Measurements from ENCODE around the gene MYH1.

Gene MYH1

GRCh38 chr17:10532026-10532425 is 13.7 kb upstream of the MYH1 start:
- Histone ChIP-seq H3K9me3 (replicated peaks in 1 of 11) (no peaks in the 10 kb centered on the region; a peak in 1 of 22 replicates), H3K9ac (no peak overlapping the region), H3K4me3 (no peak overlapping the region), H4K20me1 (no peaks in the 10 kb centered on the region), H3K4me2 (no peak overlapping the region), H3K27me3 (no peaks in the 10 kb centered on the region), H3K4me1 (no peaks in the 10 kb centered on the region), H3K27ac (no peak overlapping the region), H3K36me3 (no peaks in the 10 kb centered on the region)
- no peak for TF ChIP-seq Cebpa-rat (IDR thresholded peaks at IDR 0.05)

- Histone ChIP-seq H3K4me3 (no peak overlapping the region), H3K9me3 (replicated peaks in 1 of 11) (no peaks in the 10 kb centered on the region), H3K27ac (no peak overlapping the region), H3K4me1 (no peaks in the 10 kb centered on the region), H3K36me3 (no peaks in the 10 kb centered on the region), H3K4me2 (no peak overlapping the region), H4K20me1 (no peaks in the 10 kb centered on the region), H3K9ac (no peak overlapping the region), H3K27me3 (no peaks in the 10 kb centered on the region)
- no peak for TF ChIP-seq Cebpa-rat (IDR thresholded peaks at IDR 0.05)
These were observed 9.1 kb upstream of the MYH1 start for GRCh38 chr17:10527419-10527818.

DNA sequence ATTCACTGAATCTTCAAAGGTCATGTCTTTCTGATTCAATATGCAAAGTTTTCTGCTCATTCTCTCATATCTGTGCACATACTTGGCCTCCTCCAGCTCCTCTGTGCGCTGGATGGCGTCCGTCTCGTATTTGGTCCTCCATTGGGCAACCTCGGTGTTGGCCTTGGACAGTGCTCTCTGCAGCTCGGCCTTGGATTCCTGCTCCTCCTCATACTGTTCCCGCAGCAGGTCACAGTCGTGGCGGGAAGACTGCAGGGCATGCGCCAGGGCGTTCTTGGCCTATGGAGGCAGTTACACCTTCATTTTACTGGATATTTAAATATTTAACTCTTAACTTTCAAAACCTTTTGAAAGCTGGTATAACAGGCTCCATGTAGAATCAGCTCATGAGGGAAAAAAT is 8.2 kb upstream of the MYH1 start:
- no peaks in the 10 kb centered on the region for H3K36me3 ChIP-seq
- H3K27me3 ChIP-seq: no peaks in the 10 kb centered on the region
- H3K9me3 ChIP-seq (replicated peaks in 1 of 11): no peaks in the 10 kb centered on the region
- TF ChIP-seq Cebpa-rat (IDR thresholded peaks at IDR 0.05): no peak
- H3K9ac ChIP-seq: no peak overlapping the region
- H3K4me2 ChIP-seq: no peak overlapping the region
- H3K27ac ChIP-seq: no peak overlapping the region
- H4K20me1 ChIP-seq: no peaks in the 10 kb centered on the region
- H3K4me1 ChIP-seq: no peaks in the 10 kb centered on the region
- no peak overlapping the region for H3K4me3 ChIP-seq

GRCh38 chr17:10523064-10523463 is 4.7 kb upstream of the MYH1 start:
- Histone ChIP-seq H3K9me3 (replicated peaks in 1 of 11) (no peaks in the 10 kb centered on the region), H3K27ac (no peak overlapping the region), H3K4me1 (no peaks in the 10 kb centered on the region), H3K9ac (no peak overlapping the region), H3K36me3 (no peaks in the 10 kb centered on the region), H3K4me2 (no peak overlapping the region), H4K20me1 (no peaks in the 10 kb centered on the region), H3K4me3 (no peak overlapping the region), H3K27me3 (no peaks in the 10 kb centered on the region)
- 0 out of 22 replicates have a peak, but pooled peaks of 1 of the 11 experiments have one; percentile 12 for TF ChIP-seq Cebpa-rat (IDR thresholded peaks at IDR 0.05)

DNA sequence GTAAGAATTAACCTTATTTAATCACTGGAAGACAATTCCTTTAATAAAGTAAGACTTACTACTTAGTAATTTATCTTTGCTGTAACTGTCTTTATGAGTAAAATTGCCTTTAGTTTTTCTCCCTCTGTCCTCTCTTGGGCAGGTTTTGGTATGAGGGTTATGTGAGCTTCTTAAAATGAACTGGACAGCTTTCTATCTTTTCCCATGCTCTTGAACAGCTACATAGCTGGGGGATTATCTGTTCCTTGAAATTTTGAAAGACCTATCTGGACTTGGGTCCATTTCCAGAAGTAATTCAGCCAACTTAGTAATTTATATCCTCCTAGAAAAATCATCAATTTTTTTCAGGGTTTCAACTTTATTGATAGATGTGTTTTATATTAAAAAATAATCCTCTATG is 3.6 kb upstream of the MYH1 start:
- no peak overlapping the region for H3K4me3 ChIP-seq
- no peak for TF ChIP-seq Cebpa-rat (IDR thresholded peaks at IDR 0.05)
- H3K36me3 ChIP-seq: no peaks in the 10 kb centered on the region
- H3K27me3 ChIP-seq: no peaks in the 10 kb centered on the region
- H4K20me1 ChIP-seq: no peaks in the 10 kb centered on the region
- no peaks in the 10 kb centered on the region for H3K4me1 ChIP-seq
- H3K27ac ChIP-seq: no peak overlapping the region
- H3K9me3 ChIP-seq (replicated peaks in 1 of 11): no peaks in the 10 kb centered on the region
- H3K9ac ChIP-seq: no peak overlapping the region
- no peak overlapping the region for H3K4me2 ChIP-seq

DNA sequence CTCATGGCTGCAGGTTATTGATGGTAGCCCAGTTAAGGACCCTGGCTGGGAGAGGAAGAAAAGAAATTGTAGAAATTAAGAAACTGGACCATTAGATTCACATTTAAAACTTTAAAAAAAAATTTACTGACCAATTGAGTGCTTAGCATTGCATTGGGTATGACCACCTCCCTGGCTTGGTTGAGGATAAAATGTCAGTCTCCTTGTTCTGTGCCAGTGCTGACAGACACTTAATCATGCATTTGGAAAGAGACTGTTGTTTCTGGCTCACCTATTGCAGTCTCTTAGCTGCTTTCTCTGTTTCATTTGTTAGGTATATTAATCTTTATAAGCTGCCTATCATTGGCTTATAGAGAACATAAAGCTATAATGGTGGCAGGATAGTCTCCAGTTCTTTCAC is 1.7 kb downstream of the MYH1 start:
- H4K20me1 ChIP-seq: no peaks in the 10 kb centered on the region
- H3K4me2 ChIP-seq: no peak overlapping the region
- H3K4me1 ChIP-seq: no peaks in the 10 kb centered on the region
- H3K27ac ChIP-seq: no peak overlapping the region
- no peak overlapping the region for H3K4me3 ChIP-seq
- H3K36me3 ChIP-seq: no peaks in the 10 kb centered on the region
- no peak overlapping the region for H3K9ac ChIP-seq
- no peak for TF ChIP-seq Cebpa-rat (IDR thresholded peaks at IDR 0.05)
- no peaks in the 10 kb centered on the region for H3K27me3 ChIP-seq
- H3K9me3 ChIP-seq (replicated peaks in 1 of 11): no peaks in the 10 kb centered on the region

DNA sequence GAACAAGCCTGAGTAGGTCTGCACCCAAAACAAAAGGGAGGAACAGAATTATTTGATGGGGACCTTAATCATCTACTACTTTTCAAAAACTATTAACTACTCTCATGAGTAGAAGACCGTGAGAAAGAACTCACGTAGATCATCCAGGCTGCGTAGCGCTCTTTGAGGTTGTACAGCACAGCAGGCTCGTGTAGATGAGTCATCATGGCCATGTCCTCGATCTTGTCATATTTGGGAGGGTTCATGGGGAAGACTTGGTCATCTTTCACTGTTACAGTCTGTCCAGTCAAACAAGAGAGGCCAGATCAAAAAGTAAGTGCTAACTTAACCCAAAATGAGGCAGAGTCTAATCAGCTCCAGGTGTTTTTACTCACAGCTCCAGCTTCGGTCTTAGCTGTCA is 2.3 kb downstream of the MYH1 start:
- no peaks in the 10 kb centered on the region for H3K4me1 ChIP-seq
- no peaks in the 10 kb centered on the region for H3K27me3 ChIP-seq

DNA sequence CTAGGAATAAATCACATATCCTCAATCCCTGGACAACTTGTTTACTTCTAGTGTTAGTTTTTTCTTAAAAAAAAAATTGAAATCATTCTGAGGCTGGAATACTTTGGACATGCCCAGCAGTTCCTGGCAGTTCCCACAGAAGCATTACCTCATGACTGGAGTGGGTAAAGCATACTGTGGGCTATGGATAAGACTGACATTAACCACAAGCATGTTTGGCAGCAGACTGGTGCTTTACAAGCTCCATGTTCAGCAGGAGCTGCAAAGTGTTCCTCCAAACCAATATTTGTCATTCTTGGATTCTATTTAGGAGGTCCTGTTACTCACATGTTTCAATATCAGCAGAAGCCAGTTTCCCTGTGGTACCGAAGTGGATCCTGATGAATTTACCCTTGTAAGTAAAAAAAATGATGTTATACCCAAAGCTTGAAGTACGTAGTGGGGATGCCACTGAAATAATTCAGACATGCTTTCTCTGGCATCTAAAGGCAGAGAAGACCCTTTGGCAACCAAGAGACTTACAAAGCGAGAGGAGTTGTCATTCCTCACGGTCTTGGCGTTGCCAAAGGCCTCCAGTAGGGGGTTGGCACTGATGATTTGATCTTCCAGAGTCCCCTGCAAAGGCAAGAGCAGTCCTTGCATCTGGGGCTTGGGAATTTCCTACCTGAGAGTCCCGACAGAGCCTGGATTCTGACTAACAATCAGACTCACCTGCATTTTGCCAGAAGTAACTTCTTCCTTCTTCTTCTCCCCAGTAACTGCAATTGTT is 4.9 kb downstream of the MYH1 start:
- no peak overlapping the region for H3K9ac ChIP-seq

More for the DNA sequence above, 2.3 kb downstream of the MYH1 start:
- Histone ChIP-seq H3K36me3 (no peaks in the 10 kb centered on the region), H3K4me2 (no peak overlapping the region), H3K9ac (no peak overlapping the region), H3K27ac (no peak overlapping the region), H3K4me3 (no peak overlapping the region), H3K9me3 (replicated peaks in 1 of 11) (no peaks in the 10 kb centered on the region), H4K20me1 (no peaks in the 10 kb centered on the region)
- no peak for TF ChIP-seq Cebpa-rat (IDR thresholded peaks at IDR 0.05)

DNA sequence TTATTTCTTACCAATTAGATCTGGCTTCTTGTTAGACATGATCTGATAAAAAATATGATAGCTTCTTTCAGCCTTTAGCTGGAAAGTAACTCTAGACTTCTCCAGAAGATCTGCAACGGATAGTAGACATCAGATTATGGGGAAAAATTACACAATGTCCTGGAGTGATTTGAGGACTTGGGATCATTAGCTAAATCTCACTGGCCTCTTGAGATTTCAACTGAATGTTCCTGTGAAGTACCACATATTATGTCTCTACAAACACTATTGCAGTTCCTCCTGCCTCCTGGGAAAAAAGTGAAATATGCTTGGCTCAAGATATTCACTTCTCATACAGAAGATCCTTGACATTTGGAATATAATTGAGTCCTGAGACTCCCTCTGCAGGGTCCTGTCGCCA is 5.5 kb downstream of the MYH1 start:
- Histone ChIP-seq H3K4me3 (no peak overlapping the region), H3K4me2 (no peak overlapping the region), H3K27ac (no peak overlapping the region), H3K9me3 (replicated peaks in 1 of 11) (no peaks in the 10 kb centered on the region), H4K20me1 (no peaks in the 10 kb centered on the region), H3K36me3 (no peaks in the 10 kb centered on the region), H3K4me1 (no peaks in the 10 kb centered on the region), H3K9ac (no peak overlapping the region), H3K27me3 (no peaks in the 10 kb centered on the region)
- no peak for TF ChIP-seq Cebpa-rat (IDR thresholded peaks at IDR 0.05)

More for the DNA sequence above, 4.9 kb downstream of the MYH1 start:
- no peaks in the 10 kb centered on the region for H4K20me1 ChIP-seq
- H3K27ac ChIP-seq: no peak overlapping the region
- H3K4me2 ChIP-seq: no peak overlapping the region
- no peaks in the 10 kb centered on the region for H3K27me3 ChIP-seq
- H3K4me1 ChIP-seq: no peaks in the 10 kb centered on the region
- H3K9me3 ChIP-seq (replicated peaks in 1 of 11): no peaks in the 10 kb centered on the region
- H3K4me3 ChIP-seq: no peak overlapping the region
- H3K36me3 ChIP-seq: no peaks in the 10 kb centered on the region
- no peak for TF ChIP-seq Cebpa-rat (IDR thresholded peaks at IDR 0.05)

GRCh38 chr17:10499950-10500349 is 18.4 kb downstream of the MYH1 start:
- TF ChIP-seq Cebpa-rat (IDR thresholded peaks at IDR 0.05): no peak
- H4K20me1 ChIP-seq: no peaks in the 10 kb centered on the region
- H3K4me2 ChIP-seq: no peak overlapping the region
- no peaks in the 10 kb centered on the region for H3K4me1 ChIP-seq
- no peak overlapping the region for H3K4me3 ChIP-seq
- no peak overlapping the region for H3K9ac ChIP-seq
- H3K9me3 ChIP-seq (replicated peaks in 1 of 11): no peaks in the 10 kb centered on the region
- no peaks in the 10 kb centered on the region for H3K36me3 ChIP-seq
- H3K27me3 ChIP-seq: no peaks in the 10 kb centered on the region
- no peak overlapping the region for H3K27ac ChIP-seq

All from BLaER1 treated with 17β-estradiol and CSF1 and Interleukin-3, amounts not matched to agents 10 nM and 100 nM (cell line).